Activated CD4-positive, alpha-beta T cell treated with anti-CD3 and anti-CD28 coated beads, Interleukin-10, Interleukin-2, amounts not matched to agents 100 ng/mL and 50 ng/mL, durations not matched to agents 16 hours and 8 hours (primary cell): ENCODE data around the gene SPATA31A7.
"Not testable (repeated sequence)": the region's sequence is repeated elsewhere in the genome, so short reads cannot be mapped to it uniquely, and the experiment has no call there.

Source experiments
- DNase-seq: peaks from one replicate; pipeline ENCODE4 v3.0.0-alpha.2; 2020

SPATA31A7 gene

DNA sequence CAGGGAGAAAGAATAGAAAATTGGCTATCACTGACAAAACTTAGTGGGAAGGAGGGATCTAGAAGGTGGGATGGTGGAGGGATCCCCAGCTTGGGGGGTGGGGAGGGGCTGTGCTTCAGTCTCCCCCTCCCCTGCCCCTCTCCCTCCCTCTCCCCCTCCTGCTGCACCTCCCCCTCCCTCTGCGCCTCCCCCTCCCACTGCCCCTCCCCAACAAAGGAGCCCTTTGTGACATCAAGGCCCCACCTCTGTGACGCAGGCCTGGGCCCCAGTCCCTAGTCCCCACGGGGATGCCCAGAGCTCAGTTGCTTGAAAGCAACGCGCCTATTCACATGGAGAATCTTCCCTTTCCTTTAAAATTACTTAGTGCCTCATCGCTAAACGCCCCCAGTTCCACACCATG is at the start of gene SPATA31A7:
SPATA31A7 (plus strand) TSS at position 301 of the 400 bp plus-strand sequence; CDS start at position 330, 29 bp downstream.
- DNase-seq: not testable (repeated sequence)

DNA sequence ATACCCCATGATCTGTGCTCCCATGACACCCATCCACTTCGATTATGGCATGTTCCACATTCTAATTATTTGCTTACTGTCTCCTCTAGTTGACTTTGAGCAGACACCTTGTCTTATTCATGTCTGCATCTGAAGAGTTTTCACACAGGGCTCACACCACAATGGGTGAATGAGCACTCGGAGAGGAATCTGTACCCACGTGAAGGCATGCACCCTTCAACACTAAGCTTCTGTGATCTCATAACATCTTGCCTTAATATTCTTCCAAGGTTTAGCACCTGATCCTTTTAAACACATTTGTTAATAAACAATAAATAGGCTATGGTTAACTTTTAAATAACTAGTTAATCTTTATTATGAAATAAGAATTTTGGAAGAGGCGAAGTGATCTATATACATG is 36.6 kb downstream of the SPATA31A7 start:
- not testable (repeated sequence) for DNase-seq
